Tibial artery (tissue), 4 donors: ENCODE results near the gene NRBF2.
"Not testable (repeated sequence)": the region's sequence is repeated elsewhere in the genome, so short reads cannot be mapped to it uniquely, and the experiment has no call there.

Source experiments
- DNase-seq, 2 donors: peaks; one replicate each; pipeline ENCODE4 v3.0.0-alpha.2; 2019
- H3K27ac ChIP-seq, 2 donors: fragments of 200-600 bp; sonication (generic) in 1 of 2; 1 replicate in 1 of 2; 2 replicates in 1 of 2; pipeline ENCODE4 v1.5.1; 2018 to 2019; ENCODE audit warnings: mild to moderate bottlenecking in 1 of 2
- H3K27me3 ChIP-seq, 2 donors: fragments of 200-600 bp; sonication (generic) in 1 of 2; one replicate each; pipeline versions ENCODE4 v1.5.1 to v1.6.0; 2016 to 2019
- H3K36me3 ChIP-seq, 3 donors: fragments of 200-600 bp; sonication (generic) in 2 of 3; one replicate each; pipeline ENCODE4 v1.5.1; 2016 to 2019; ENCODE audit warnings: mild to moderate bottlenecking in 2 of 3
- H3K4me1 ChIP-seq, 4 donors: fragments of 200-600 bp; sonication (generic) in 2 of 4; 1 replicate in 3 of 4; 2 replicates in 1 of 4; pipeline ENCODE4 v1.5.1; 2016 to 2019
- H3K4me3 ChIP-seq, 2 donors: fragments of 200-600 bp; sonication (generic) in 1 of 2; 1 replicate in 1 of 2; 2 replicates in 1 of 2; pipeline ENCODE4 v1.5.1; 2018 to 2019; ENCODE audit warnings: mild to moderate bottlenecking in 2 of 2
- H3K9me3 ChIP-seq, 3 donors: fragments of 200-600 bp; sonication (generic) in 1 of 3; one replicate each; pipeline ENCODE4 v1.5.1; 2016 to 2019
- intact Hi-C: fragments of 100-400 bp; cut with DNase I; formaldehyde crosslinking; loops from one replicate; pipeline ENCODE4 v1.15.0; 2023; ENCODE audit warnings: low total_unique reads
- TF ChIP-seq, protein P1 (sequence below), 2 experiments: fragments of 200-600 bp in 1 of 2; fragments of 450-650 bp in 1 of 2; IDR thresholded peaks; one replicate each; pipeline ENCODE4 v1.5.1; 2017 to 2019; ENCODE audit warnings: antibody characterized with exemption in 2 of 2, mild to moderate bottlenecking in 1 of 2, moderate library complexity in 1 of 2

The NRBF2 gene

DNA sequence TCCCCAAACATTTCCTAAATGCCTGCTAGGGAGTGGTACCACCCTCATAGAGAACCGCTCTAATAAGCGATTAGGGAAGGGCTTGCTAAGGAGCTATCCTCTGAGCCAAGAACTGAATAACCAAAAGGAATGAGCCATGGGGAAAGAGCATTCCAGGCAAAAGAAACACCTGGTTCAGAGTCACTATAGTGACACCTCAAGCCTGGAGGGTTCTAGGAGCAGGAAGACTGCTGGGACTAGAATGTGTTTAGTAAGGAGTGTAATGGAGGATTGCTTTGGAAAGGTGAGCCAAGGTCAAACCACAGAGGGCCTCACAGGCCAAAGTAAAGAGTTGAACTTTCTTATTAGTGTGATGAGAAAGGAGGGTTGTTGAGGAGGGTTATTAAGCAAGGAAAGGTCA lies 38.7 kb upstream of the NRBF2 start:
- Histone ChIP-seq H3K36me3 (no peaks in the 10 kb centered on the region), H3K27me3 (no peaks in the 10 kb centered on the region), H3K4me1 (no peaks in the 10 kb centered on the region), H3K9me3 (no peaks in the 10 kb centered on the region), H3K4me3 (no peak overlapping the region), H3K27ac (no peak overlapping the region)
- TF ChIP-seq, protein P1, sequence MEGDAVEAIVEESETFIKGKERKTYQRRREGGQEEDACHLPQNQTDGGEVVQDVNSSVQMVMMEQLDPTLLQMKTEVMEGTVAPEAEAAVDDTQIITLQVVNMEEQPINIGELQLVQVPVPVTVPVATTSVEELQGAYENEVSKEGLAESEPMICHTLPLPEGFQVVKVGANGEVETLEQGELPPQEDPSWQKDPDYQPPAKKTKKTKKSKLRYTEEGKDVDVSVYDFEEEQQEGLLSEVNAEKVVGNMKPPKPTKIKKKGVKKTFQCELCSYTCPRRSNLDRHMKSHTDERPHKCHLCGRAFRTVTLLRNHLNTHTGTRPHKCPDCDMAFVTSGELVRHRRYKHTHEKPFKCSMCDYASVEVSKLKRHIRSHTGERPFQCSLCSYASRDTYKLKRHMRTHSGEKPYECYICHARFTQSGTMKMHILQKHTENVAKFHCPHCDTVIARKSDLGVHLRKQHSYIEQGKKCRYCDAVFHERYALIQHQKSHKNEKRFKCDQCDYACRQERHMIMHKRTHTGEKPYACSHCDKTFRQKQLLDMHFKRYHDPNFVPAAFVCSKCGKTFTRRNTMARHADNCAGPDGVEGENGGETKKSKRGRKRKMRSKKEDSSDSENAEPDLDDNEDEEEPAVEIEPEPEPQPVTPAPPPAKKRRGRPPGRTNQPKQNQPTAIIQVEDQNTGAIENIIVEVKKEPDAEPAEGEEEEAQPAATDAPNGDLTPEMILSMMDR (IDR thresholded peaks at IDR 0.05): no peak
- intact Hi-C loops: no loop called here
- DNase-seq: no peak

DNA sequence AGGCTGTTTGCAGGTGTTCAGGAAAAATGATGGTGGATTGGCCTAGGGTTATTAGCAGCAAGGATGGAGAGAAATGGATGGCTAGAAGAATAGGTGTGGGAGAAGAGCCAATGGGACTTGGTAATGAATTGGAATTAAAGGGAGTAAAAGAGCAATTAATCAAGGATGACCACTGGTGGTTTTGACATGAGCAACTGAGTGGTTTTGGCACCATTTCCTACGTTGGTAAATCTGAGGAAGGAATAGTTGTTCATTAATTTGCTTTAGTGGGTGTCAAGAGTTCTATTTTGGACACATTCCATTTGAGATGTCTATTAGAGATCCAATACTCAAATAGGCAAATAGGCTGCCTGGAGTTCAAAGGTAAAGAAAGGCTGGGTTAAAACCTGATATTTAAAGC lies 38.2 kb upstream of the NRBF2 start:
- Histone ChIP-seq H3K36me3 (no peaks in the 10 kb centered on the region), H3K4me1 (no peaks in the 10 kb centered on the region), H3K27me3 (no peaks in the 10 kb centered on the region), H3K4me3 (no peak overlapping the region), H3K27ac (no peak overlapping the region), H3K9me3 (no peaks in the 10 kb centered on the region)
- DNase-seq: no peak
- intact Hi-C loops: no loop called here
- TF ChIP-seq, protein P1 (IDR thresholded peaks at IDR 0.05): no peak

DNA sequence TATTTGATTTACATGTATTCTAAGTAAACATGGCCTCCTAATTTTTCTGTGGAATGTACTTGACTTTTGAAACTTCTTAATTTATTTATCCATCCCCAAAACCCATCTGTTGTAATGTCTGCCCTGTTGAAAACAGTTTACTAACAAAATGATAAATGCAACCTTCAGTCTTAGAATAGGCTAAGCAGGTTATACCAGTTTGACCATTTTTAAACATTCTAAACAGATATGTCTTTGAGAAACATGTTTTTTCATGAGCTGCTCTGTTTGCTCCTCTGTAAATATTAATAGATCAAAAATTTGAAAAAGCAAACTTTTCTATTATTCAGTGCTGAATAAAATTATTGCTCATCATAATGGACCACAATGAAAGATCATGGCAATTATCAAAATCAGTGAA lies 33.4 kb upstream of the NRBF2 start:
- TF ChIP-seq, protein P1 (IDR thresholded peaks at IDR 0.05): no peak
- intact Hi-C loops: no loop called here
- Histone ChIP-seq H3K4me1 (no peaks in the 10 kb centered on the region), H3K27ac (no peak overlapping the region), H3K9me3 (no peaks in the 10 kb centered on the region), H3K4me3 (no peak overlapping the region), H3K27me3 (no peaks in the 10 kb centered on the region), H3K36me3 (no peaks in the 10 kb centered on the region)
- no peak for DNase-seq

DNA sequence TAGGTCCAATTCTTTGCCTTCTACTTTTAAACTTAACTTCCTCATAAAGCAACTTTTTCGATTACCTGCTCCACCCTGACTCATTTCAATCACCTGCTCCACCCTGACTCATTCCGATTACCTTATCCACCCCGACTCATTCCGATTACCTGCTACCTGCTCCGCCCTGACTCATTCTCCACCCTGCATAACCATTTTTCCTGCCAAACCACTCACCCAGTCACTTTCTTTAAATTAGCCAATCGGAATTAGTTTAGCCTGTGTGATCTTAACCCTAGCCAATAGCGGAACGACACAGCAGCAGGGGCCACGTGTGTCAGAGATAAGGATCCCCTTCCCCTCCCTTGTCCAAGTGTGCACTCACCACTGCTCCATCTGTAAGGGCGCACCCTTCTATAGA lies 32.0 kb upstream of the NRBF2 start:
- DNase-seq, H3K9me3 ChIP-seq, H3K4me3 ChIP-seq, H3K27me3 ChIP-seq, H3K4me1 ChIP-seq, H3K36me3 ChIP-seq, H3K27ac ChIP-seq, intact Hi-C loops: not testable (repeated sequence)

DNA sequence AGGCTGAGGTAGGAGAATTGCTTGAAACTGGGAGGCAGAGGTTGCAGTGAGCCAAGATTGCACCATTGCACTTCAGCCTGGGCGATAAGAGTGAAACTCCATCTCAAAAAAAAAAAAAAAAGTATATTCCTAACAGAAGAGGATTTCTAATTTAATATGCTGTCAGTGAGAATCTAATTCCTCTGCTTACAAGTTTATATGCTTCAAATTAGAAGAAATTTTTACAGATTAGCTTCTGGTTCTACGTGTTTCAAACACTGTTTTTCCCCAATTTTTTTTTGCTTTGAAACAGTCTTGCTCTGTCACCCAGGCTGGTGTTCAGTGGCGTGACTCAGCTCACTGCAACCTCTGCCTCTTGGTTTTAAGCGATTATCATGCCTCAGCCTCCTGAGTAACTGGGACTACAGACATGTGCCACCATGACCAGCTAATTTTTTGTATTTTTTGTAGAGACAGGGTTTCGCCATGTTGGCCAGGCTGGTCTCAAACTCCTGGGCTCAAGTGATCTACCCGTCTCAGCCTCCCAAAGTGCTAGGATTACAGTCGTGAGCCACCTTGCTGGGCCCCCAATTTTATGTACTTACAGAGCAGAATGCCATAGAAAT lies 30.7 kb upstream of the NRBF2 start:
- H3K9me3 ChIP-seq, DNase-seq, intact Hi-C loops, H3K27me3 ChIP-seq, H3K36me3 ChIP-seq, H3K27ac ChIP-seq, H3K4me3 ChIP-seq, H3K4me1 ChIP-seq: not testable (repeated sequence)

DNA sequence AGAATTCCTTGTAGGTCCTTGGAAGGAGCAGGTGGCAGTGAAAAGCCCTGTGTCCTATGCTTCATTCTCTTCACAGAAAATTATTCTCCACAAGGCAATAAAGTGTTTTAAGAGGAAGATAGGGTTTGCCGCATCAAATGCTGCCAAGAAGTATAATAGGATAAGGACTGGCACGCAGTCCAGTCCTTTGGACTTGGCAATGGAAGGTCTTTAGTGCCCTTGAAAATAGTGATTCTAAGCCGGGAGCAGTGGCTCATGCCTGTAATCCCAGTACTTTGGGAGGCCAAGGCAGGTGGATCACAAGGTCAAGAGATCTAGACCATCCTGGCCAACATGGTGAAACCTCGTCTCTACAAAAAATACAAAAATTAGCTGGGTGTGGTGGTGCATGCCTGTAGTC lies 29.9 kb upstream of the NRBF2 start:
- H3K27me3 ChIP-seq, intact Hi-C loops, H3K4me3 ChIP-seq, H3K9me3 ChIP-seq, H3K36me3 ChIP-seq, H3K27ac ChIP-seq, H3K4me1 ChIP-seq, DNase-seq: not testable (repeated sequence)

DNA sequence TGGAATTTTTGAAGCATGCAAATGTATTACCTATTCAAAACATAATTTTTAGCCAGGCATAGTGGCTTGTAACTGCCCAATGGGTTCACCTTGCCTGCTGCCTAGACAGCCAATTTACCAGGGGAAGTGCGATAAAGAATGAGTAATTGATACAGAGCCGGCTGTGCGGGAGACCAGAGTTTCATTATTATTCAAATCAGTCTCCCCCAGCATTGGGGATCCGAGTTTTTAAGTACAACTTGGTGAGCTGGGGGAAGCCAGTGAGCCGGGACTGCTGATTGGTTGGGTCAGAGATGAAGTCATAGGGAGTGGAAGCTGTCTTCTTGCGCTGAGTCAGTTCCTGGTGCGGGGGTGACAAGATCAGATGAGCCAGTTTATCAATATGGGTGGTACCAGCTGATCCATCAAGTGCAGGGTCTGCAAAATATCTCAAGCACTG lies 29.1 kb upstream of the NRBF2 start:
- H3K9me3 ChIP-seq: no peaks in the 10 kb centered on the region
- no peak overlapping the region for H3K27ac ChIP-seq
- intact Hi-C loops: no loop called here
- DNase-seq: no peak
- no peak overlapping the region for H3K4me3 ChIP-seq
- H3K27me3 ChIP-seq: no peaks in the 10 kb centered on the region
- no peaks in the 10 kb centered on the region for H3K36me3 ChIP-seq
- H3K4me1 ChIP-seq: no peaks in the 10 kb centered on the region
- TF ChIP-seq, protein P1 (IDR thresholded peaks at IDR 0.05): no peak
